Spleen (tissue), 7 donors: ENCODE results near the gene TRIP4.

Experiments
- CTCF ChIP-seq, 11 experiments: fragments of 200-600 bp in 7 of 11; fragments of 450-650 bp in 4 of 11; sonication (generic) in 4 of 11; IDR thresholded peaks in 8 of 11; conservative IDR thresholded peaks in 3 of 11; 1 replicate in 7 of 11; 2 replicates in 4 of 11; pipeline versions ENCODE4 v1.4.0 to v1.8.0; 2016 to 2021; ENCODE audit warnings: antibody characterized with exemption in 11 of 11, inconsistent platforms in 4 of 11, mild to moderate bottlenecking in 1 of 11
- POLR2A ChIP-seq, 3 donors: fragments of 450-650 bp; IDR thresholded peaks; one replicate each; pipeline ENCODE4 v1.5.1; 2017; ENCODE audit warnings: antibody characterized with exemption in 3 of 3, mild to moderate bottlenecking in 1 of 3
- donor health status: DM: no; HTN: no; CAD: no; lungs with moderate emphysema.
- donor health status: DM: no; HTN: no; CAD: no.
- donor health status: DM: no; HTN: no; CAD: no.

GRCh38 chr15:64478863-64479262 lies 91.2 kb downstream of the TRIP4 start:
- TF ChIP-seq CTCF (IDR thresholded peaks at IDR 0.05 in 8 of 11, conservative IDR thresholded peaks at IDR 0.05 in 3 of 11) = no peak
- no peak for TF ChIP-seq POLR2A (IDR thresholded peaks at IDR 0.05)
